Neural cell (in vitro differentiated cells): ENCODE results near the gene GGT6. TPM values are rescaled to one million over a fixed set of nuclear protein-coding genes. Genes with fewer than 3 reads are reported as not detected.

ENCODE experiments used
- H2AFZ ChIP-seq: fragments of 200-600, 300-800 bp; sonication (generic), shearing (Covaris generic); 2 replicates; pipeline ENCODE4 v1.6.0; 2014; ENCODE audit warnings: low read depth, mild to moderate bottlenecking, antibody characterized with exemption, low read length, moderate library complexity
- H3F3A ChIP-seq: fragments of 200-600 bp; shearing (Covaris generic); 2 replicates; pipeline ENCODE4 v1.6.1; 2016; ENCODE audit warnings: mild to moderate bottlenecking, moderate library complexity, mixed read lengths, antibody characterized with exemption, low read length; ENCODE audit not compliant: insufficient read depth, poor library complexity, severe bottlenecking
- H3K27ac ChIP-seq: fragments of 200-600, 300-800 bp; sonication (generic), shearing (Covaris generic); 2 replicates; pipeline ENCODE4 v1.5.1; 2014; ENCODE audit warnings: mild to moderate bottlenecking, low read length, moderate library complexity
- H3K27me3 ChIP-seq: fragments of 300-800, 200-600 bp; sonication (generic), shearing (Covaris generic); 2 replicates; pipeline ENCODE4 v1.6.0; 2014; ENCODE audit warnings: mild to moderate bottlenecking, low read depth, low read length, moderate library complexity; ENCODE audit not compliant: insufficient read depth
- H3K36me3 ChIP-seq: fragments of 300-800, 200-600 bp; sonication (generic), shearing (Covaris generic); 2 replicates; pipeline ENCODE4 v1.5.1; 2014; ENCODE audit warnings: mild to moderate bottlenecking, antibody characterized with exemption, low read length, moderate library complexity; ENCODE audit not compliant: insufficient read depth
- H3K4me2 ChIP-seq: fragments of 300-800, 200-600 bp; sonication (generic), shearing (Covaris generic); 2 replicates; pipeline ENCODE4 v1.6.0; 2014; ENCODE audit warnings: mild to moderate bottlenecking, low read length
- H3K4me3 ChIP-seq: fragments of 300-800, 200-600 bp; sonication (generic), shearing (Covaris generic); 2 replicates; pipeline ENCODE4 v1.5.1; 2014; ENCODE audit warnings: mild to moderate bottlenecking, low read length, moderate library complexity
- H3K79me2 ChIP-seq: fragments of 200-600 bp; shearing (Covaris generic); replicated peaks from 2 replicates; pipeline ENCODE4 v1.6.0; 2014; ENCODE audit warnings: mild to moderate bottlenecking, low read length, moderate library complexity; ENCODE audit not compliant: insufficient read depth
- H3K9ac ChIP-seq: fragments of 300-800, 200-600 bp; sonication (generic), shearing (Covaris generic); 2 replicates; pipeline ENCODE4 v1.6.1; 2016; ENCODE audit warnings: mild to moderate bottlenecking, low read length, mixed read lengths
- H3K9me2 ChIP-seq: fragments of 200-600 bp; shearing (Covaris generic); 2 replicates; pipeline ENCODE4 v1.6.1; 2016; ENCODE audit warnings: mild to moderate bottlenecking, low read length, mixed read lengths; ENCODE audit not compliant: insufficient read depth
- H3K9me3 ChIP-seq: fragments of 200-600, 300-800 bp; sonication (generic), shearing (Covaris generic); 2 replicates; pipeline ENCODE4 v1.6.1; 2016; ENCODE audit warnings: mild to moderate bottlenecking, mixed run types, low read length, moderate library complexity, mixed read lengths
- H4K20me1 ChIP-seq: fragments of 200-600 bp; shearing (Covaris generic); 2 replicates; pipeline ENCODE4 v1.6.1; 2016; ENCODE audit warnings: mild to moderate bottlenecking, mixed run types; ENCODE audit not compliant: insufficient read depth
- EP300 ChIP-seq: fragments of 450-650 bp; conservative IDR thresholded peaks from 2 replicates; pipeline ENCODE4 v1.6.1; 2014; ENCODE audit warnings: antibody characterized with exemption, mild to moderate bottlenecking, moderate library complexity; ENCODE audit not compliant: poor library complexity, severe bottlenecking
- EZH2 ChIP-seq: fragments of 200-600, 300-800 bp; shearing (Covaris generic), sonication (generic); IDR thresholded peaks from 2 replicates; pipeline ENCODE4 v1.6.1; 2014; ENCODE audit warnings: antibody characterized with exemption, low read length, borderline replicate concordance, mild to moderate bottlenecking; ENCODE audit not compliant: insufficient read depth, poor library complexity, severe bottlenecking
- MXI1 ChIP-seq: fragments of 450-650 bp; conservative IDR thresholded peaks from 2 replicates; pipeline ENCODE4 v1.6.1; 2014; ENCODE audit warnings: antibody characterized with exemption, mild to moderate bottlenecking; ENCODE audit not compliant: poor library complexity, severe bottlenecking
- POLR2AphosphoS5 ChIP-seq: IDR thresholded peaks from 2 replicates; pipeline ENCODE4 v1.6.1; 2012
- RAD21 ChIP-seq: fragments of 450-650 bp; conservative IDR thresholded peaks from 2 replicates; pipeline ENCODE4 v1.6.1; 2014; ENCODE audit warnings: antibody characterized with exemption, mild to moderate bottlenecking, moderate library complexity
- SMC3 ChIP-seq: fragments of 450-650 bp; conservative IDR thresholded peaks from 2 replicates; pipeline ENCODE4 v1.6.1; 2014; ENCODE audit warnings: antibody characterized with exemption, mild to moderate bottlenecking, moderate library complexity; ENCODE audit not compliant: poor library complexity
- TAF1 ChIP-seq: IDR thresholded peaks from 2 replicates; pipeline ENCODE4 v1.6.1; 2012; ENCODE audit warnings: low read depth
- polyA plus RNA-seq: library from polyadenylated mRNA; depleted of rRNA; stranded (reverse); fragments of >200 nt; gene quantifications from 2 replicates; pipeline ENCODE4 v1.2.3, GENCODE V29; 2014
- TF ChIP-seq, protein P1 (sequence below): fragments of 450-650 bp; IDR thresholded peaks from 2 replicates; pipeline ENCODE4 v1.5.1; 2014; ENCODE audit warnings: antibody characterized with exemption, mild to moderate bottlenecking, moderate library complexity; ENCODE audit not compliant: poor library complexity, severe bottlenecking
- TF ChIP-seq, protein P2 (sequence below): IDR thresholded peaks from 2 replicates; pipeline ENCODE4 v1.6.1; 2012; ENCODE audit warnings: borderline replicate concordance

Gene GGT6
- polyA plus RNA-seq, 1 donor from 2014 or later: not detected

DNA sequence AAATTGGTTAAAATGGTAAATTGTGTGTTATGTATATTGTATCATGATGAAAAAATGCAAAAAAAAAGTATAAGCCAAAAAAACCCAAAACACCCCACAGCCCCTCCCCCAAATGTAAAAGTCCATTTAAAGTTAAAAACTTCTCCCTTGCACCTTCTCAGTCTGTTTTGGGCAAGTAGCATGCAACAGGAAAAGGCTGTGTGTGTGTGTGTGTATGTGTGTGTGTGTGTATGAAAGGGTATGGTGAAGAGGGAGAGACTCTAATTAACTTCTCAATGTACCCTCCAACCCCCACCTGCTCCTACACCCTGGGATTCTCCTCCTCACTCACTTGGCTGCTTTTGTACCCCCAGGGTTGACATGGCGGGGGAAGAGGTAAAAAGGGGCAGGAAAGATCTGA lies 9.2 kb upstream of the GGT6 start:
- no peak overlapping the region for H3K4me2 ChIP-seq
- no peaks in the 10 kb centered on the region for H3K79me2 ChIP-seq
- H3K4me3 ChIP-seq: no peak overlapping the region
- TF ChIP-seq TAF1 (no peak), EP300 (no peak), MXI1 (no peak), RAD21 (no peak), EZH2 (no peak), POLR2AphosphoS5 (no peak), SMC3 (no peak)
- TF ChIP-seq, protein P1, sequence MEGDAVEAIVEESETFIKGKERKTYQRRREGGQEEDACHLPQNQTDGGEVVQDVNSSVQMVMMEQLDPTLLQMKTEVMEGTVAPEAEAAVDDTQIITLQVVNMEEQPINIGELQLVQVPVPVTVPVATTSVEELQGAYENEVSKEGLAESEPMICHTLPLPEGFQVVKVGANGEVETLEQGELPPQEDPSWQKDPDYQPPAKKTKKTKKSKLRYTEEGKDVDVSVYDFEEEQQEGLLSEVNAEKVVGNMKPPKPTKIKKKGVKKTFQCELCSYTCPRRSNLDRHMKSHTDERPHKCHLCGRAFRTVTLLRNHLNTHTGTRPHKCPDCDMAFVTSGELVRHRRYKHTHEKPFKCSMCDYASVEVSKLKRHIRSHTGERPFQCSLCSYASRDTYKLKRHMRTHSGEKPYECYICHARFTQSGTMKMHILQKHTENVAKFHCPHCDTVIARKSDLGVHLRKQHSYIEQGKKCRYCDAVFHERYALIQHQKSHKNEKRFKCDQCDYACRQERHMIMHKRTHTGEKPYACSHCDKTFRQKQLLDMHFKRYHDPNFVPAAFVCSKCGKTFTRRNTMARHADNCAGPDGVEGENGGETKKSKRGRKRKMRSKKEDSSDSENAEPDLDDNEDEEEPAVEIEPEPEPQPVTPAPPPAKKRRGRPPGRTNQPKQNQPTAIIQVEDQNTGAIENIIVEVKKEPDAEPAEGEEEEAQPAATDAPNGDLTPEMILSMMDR: no peak
- TF ChIP-seq, protein P2, sequence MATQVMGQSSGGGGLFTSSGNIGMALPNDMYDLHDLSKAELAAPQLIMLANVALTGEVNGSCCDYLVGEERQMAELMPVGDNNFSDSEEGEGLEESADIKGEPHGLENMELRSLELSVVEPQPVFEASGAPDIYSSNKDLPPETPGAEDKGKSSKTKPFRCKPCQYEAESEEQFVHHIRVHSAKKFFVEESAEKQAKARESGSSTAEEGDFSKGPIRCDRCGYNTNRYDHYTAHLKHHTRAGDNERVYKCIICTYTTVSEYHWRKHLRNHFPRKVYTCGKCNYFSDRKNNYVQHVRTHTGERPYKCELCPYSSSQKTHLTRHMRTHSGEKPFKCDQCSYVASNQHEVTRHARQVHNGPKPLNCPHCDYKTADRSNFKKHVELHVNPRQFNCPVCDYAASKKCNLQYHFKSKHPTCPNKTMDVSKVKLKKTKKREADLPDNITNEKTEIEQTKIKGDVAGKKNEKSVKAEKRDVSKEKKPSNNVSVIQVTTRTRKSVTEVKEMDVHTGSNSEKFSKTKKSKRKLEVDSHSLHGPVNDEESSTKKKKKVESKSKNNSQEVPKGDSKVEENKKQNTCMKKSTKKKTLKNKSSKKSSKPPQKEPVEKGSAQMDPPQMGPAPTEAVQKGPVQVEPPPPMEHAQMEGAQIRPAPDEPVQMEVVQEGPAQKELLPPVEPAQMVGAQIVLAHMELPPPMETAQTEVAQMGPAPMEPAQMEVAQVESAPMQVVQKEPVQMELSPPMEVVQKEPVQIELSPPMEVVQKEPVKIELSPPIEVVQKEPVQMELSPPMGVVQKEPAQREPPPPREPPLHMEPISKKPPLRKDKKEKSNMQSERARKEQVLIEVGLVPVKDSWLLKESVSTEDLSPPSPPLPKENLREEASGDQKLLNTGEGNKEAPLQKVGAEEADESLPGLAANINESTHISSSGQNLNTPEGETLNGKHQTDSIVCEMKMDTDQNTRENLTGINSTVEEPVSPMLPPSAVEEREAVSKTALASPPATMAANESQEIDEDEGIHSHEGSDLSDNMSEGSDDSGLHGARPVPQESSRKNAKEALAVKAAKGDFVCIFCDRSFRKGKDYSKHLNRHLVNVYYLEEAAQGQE: no peak
- H3K9me3 ChIP-seq: no peaks in the 10 kb centered on the region
- H3K36me3 ChIP-seq: no peaks in the 10 kb centered on the region
- H2AFZ ChIP-seq: no peak overlapping the region
- no peak overlapping the region for H3K27ac ChIP-seq
- no peaks in the 10 kb centered on the region for H3K9me2 ChIP-seq
- no peaks in the 10 kb centered on the region for H4K20me1 ChIP-seq
- no peaks in the 10 kb centered on the region for H3F3A ChIP-seq
- H3K9ac ChIP-seq: no peak overlapping the region
- H3K27me3 ChIP-seq: no peaks in the 10 kb centered on the region

DNA sequence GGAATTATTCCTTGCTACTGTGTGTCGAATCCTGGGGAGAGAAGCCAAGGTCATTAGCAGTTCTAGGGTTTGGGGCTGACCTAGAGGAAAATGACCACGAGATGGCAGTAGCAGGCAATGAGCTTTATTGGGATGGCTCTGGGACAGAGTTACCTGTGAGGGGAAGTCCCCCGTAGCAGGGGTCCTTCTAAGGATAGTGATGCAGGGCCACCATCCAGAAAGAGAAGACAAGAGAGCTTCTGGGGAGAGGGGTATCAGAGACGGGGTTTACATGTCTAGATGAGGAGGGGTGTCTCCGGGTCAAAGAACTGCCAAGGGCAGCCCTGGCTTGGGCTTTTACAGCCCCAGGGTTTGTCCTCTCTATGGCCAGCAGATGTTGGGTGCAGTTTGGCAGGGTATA lies 6.4 kb upstream of the GGT6 start:
- Histone ChIP-seq H3K4me3 (no peak overlapping the region), H3K79me2 (no peaks in the 10 kb centered on the region), H2AFZ (no peak overlapping the region), H3K9me3 (no peaks in the 10 kb centered on the region), H3K9me2 (no peaks in the 10 kb centered on the region), H3F3A (no peaks in the 10 kb centered on the region), H3K4me2 (no peak overlapping the region), H3K36me3 (no peaks in the 10 kb centered on the region), H3K9ac (no peak overlapping the region), H4K20me1 (no peaks in the 10 kb centered on the region), H3K27me3 (no peaks in the 10 kb centered on the region), H3K27ac (no peak overlapping the region)
- TF ChIP-seq RAD21 (peak; percentile 66), SMC3 (peak; percentile 71), TAF1 (no peak)
- TF ChIP-seq, protein P1: peak; percentile 67
